22Rv1 (cell line): ENCODE measurements around the gene ARPP19.

Experiments used
- CTCF ChIP-seq: fragments of 450-650 bp; IDR thresholded peaks from 2 replicates; pipeline ENCODE4 v1.5.1; 2017; ENCODE audit warnings: mild to moderate bottlenecking
- ZFX ChIP-seq: fragments of 450-650 bp; IDR thresholded peaks from 2 replicates; pipeline ENCODE4 v1.6.1; 2017; ENCODE audit warnings: antibody characterized with exemption, borderline replicate concordance

GRCh38 chr15:52503788-52504496 lies 64.9 kb downstream of the ARPP19 start:
- TF ChIP-seq CTCF (no peak), ZFX (no peak)
